ENCODE results near the gene NISCH.

Gene NISCH

DNA sequence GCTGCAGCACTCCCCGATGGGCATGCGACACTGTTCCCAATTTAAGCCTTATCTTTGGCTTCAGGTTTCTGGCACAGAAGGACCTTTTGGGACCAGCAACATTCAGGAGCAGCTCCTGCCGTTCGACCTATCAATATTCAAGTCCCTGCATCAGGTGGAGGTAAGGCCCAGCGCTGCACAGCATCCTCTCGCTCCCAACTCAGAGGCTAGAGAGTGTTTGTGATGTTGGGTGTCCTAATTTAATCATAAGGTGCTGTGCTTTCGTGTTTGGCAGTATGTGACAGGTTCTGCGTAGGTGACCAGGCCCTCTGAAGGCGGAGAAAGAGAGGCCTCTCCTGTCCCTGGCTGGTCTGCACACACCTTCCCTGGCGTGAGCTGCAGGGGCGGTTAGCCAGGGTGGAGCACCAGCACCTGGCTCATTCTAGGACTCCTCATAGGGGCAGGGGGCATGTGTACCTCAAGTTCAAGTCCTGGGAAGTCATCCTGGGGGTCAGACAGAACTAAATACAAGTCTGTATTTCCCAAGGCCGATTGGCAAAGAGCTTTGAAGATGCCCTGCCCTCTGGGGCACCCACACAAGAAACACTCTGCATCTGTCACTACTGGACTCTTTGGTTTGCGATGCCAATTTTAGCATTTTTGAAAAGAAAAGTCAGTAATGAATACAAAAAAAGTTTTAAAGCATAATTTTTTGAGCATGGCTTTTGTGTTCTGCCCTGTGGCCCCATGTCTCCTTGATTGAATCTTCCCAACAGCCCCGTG lies 17.0 kb downstream of the NISCH start:
- DNase-seq (ENCODE audit: low read depth), result no peak

DNA sequence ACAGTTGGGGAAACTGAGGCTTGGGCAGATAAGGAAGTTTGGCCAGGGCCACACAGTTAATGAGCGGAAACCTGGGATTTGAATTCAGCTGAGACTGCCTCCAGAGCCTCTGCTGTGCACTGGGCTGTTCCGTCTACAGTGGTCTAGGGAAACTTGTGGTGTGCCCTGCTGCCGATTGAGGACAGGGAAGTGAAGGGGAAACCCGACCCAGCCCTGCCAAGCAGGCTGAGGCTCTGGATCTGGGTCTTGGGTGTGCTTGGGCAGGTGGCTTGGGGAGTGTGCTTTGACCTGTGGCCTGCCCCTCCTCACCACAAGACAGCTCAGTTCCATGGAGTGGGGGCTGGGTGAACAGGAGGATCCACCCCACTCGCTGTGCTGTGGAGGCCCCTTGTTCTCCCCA lies 17.6 kb downstream of the NISCH start:
- no peak for DNase-seq (ENCODE audit: low read depth)

DNA sequence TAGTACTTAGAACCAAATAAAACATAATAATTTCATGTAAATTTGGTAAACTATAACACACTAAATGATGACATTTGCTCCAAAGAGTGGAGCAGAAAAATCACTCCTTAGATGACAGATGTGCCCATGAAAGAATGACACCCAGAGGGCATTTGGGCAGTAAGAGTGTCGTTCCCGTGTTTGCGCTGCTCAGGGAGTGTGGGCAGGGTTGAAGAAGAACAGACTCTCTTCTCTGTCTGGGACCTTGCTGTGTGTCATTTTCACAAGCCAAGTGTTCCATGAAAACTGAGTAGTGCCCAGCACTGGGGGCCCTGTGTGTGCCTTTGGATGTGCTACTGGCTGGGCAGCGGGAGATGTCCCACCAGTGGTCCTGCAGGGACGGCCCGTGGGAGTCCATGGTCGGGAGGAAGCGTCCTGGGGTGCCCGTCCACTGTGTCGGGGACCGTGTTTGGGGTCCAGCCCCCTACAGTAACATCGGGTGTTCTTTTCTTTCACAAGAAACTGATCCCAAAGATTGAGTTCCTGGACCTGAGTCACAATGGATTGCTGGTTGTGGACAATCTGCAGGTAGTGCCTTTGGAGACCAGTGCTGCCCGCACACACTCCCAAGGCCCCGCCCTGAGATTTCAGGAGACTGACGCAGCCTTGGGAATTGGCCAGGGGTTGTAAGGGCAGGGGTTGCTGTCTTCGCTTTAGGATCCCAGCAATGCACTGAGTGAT lies 21.8 kb downstream of the NISCH start:
- DNase-seq (ENCODE audit: low read depth), result no peak

DNA sequence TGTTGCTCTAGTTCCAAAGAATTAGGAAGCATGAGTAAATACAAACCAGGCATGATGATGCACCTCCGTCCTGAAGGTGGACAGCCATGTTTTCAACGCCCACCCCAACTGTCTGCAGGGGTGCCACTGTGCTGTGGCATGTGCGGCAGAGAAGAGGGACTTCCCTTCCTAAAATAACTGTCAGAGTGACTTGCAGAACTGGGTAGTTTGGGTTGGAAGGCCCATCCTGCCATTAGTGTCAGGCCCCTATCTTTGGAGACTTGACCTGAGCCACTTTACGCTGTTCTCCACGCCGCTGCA lies 22.3 kb downstream of the NISCH start:
- no peak for DNase-seq (ENCODE audit: low read depth)

DNA sequence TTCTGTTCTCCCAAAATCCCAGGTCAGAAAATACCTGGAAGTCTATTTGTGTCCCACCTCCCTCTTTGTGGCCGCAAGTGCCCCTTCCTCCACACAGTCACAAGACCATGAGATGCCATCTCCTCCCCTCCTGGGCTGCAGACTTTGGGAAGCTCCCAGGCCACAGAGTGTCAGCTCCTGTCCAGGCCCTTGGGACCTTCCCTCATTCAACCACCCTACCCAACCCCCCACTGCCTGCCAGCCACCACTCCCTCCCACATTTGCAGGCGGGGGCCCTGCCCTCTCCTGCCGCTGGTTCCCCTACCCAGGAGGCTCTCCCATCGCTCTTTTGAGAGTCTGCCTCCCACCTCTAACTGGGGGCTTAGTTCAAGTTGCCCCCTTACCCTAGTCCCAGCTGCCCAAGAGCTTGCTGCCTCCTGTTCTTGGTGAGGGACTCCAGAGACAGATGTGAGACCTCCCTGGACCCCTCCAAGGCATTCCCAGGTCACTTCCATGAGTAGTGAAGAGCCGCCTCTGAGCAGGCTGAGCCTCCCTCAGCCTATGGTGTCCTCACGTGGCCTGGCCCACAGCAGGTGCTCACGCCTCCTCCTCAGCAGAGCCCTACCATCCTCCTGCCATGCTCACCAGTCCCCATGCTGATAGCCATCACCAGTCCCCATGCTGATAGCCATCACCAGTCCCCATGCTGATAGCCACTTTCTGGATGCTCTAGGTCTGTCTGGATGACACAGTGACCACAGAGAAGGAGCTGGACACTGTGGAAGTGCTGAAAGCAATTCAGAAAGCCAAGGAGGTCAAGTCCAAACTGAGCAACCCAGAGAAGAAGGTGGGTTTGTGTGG lies 23.9 kb downstream of the NISCH start:
- no peak for DNase-seq (ENCODE audit: low read depth)

DNA sequence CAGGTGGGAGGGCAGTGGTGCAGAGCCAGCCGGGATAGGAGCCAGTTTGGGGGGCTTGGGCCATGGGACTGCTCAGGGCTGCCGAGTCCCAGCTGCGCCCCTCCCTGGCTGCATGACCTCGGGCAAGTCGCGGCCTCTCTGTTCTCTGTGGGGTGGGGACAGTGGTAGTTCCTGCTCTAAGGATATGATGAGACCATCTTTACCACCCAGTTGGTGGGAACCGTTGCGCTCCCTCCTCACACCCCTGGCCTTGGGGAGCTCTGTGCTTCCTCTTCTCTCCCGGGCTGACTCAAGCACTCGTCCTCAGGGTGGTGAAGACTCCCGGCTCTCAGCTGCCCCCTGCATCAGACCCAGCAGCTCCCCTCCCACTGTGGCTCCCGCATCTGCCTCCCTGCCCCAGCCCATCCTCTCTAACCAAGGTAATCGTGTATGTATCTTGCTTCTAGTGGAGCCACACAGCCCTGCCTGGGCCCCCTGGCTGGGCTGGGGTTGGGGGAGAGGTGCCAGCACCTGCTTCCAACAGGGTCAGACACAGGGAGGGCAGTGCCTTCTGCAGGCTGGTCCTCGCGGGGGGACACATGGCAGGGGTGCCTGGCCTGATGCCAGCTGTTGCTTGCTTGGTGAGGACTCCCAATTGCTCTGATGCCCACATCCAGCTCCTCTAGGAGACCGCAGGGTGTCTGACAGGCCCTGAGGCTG lies 24.6 kb downstream of the NISCH start:
- DNase-seq (ENCODE audit: low read depth), result no peak

DNA sequence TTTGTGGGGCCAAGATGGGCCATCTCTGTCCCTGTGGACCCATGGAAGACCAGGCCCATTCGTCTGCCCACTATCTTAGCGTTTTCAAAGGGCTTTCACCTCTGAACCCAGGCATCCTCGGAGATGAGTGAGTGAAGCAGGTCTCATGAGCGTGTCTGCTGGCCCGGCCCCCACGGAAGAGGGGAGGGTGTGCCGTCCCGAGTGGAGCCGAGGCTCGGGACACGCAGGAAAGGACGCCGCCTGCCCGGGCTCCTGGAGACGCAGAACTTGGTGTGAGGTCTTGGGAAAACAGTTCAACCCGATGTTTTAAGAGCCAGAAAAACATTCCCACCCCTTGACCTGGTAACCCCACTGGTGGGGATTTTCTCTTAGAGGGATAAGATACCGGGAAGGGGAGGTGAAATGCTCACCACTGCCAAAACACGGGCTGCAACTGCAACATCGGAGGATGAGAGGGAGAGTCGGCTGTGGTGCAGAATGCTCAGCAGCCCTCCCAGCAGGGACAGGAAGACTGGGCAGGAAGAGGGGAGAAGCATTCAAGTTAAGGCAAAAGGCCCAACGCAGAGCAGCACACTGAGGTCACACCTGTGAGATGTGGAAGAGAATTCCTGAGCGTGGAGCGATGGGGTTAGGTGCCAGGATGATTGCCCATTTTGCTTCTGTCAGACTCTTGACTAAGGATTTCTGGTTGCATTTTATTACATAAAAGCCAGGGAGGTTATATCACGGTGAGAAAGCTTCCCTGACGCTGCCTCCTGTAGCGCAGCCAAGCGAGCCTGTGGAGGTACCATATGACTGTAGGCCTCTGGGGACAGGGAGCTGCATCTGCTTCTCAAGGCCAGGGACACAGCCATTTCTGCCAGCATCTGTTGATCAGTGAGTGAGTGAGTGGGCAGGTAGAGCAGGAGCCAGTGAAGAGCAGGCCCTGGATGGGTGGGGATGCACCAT lies 25.6 kb downstream of the NISCH start:
- no peak for DNase-seq (ENCODE audit: low read depth)

DNA sequence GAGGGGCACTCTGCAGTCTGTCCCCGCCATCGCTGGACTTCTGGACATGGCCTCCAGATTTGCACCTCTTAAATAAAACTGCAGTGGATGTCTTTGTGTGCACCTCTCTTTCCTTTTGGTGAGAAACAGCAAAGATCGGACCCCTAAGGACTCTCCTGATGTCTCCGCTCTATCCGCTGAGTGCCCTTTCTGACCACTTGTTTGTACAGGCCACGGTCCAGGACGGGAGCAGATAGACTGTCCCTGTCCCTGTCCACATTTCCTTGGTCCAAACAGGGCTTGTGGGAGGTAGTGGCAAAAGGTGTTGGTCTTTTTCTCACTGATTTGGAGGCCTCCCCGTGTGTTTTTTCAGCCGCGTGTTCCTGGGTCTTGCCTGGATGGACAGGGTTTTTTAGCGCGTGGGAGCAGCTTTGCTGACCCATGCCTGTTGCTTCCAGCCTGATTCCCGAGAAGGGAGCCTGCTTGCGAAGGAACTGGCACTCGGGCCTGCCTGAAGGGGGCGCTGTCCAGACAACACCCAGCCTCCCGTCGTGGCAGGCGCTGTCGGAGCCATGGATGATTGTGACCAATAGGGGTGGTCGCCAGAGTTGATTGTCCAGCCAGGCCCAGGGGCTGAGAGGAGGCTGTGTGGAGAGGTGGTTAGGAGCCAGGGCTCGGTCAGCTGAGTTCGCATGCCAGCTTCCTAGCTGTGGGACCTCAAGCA lies 26.6 kb downstream of the NISCH start:
- DNase-seq (ENCODE audit: low read depth), result no peak

DNA sequence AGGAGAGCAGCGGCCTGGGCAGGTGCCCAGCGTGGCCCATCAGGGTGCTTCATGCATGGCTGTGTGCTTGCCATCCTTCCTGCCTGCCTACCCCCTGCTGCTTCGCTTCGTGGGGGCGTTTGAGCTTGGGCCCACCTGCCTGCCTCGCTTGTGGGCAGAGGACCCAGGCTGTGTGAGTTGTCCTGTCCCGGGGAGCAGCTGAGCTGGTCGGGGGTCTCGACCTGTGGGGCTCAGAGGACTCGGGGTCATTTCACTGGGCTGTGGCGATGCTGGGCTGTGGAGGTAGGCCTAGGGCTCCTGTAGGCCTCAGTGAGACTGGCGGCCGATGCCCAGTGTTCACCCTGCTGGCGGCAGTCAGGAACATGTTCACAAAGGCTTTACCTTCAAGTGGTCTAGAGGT lies 27.7 kb downstream of the NISCH start:
- no peak for DNase-seq (ENCODE audit: low read depth)

DNA sequence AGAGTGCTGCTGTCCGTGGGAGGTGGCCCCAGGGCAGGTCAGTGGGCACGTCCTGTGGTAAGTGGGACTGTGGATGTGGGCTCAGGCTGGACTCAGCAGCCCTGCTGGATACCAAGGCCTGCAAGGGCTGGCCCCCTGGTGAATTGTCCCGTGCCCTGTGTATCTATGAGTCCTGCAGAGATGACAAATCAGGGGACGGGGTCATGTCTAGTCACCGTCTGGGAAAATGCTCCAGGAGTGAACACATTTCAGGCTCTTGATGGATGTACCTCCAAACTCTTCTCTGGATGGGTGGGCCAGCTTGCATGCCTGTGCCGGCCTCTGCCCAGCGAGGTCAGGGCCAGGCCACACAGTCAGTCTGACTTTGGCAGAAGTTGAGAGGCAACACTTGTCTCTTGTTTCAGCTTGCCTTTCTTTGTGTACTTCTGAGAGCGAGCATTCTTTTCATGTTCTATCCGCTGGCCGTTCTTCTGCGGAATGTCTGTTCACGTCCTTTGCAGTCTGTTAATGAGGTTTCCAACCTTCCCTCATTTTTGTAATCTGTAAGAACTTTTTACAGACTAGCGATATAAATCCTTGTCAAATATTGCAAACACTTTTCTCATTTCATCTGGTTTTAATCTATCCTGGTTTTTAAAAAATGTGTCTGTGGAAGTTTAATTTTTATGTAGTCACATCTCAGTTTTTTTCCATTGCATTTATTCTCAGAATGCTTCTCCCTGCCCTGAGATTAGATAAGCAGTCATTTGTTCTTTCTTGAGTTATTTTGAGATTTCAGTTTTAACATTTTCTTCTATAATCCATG lies 28.4 kb downstream of the NISCH start:
- peak; percentile 72 for DNase-seq (ENCODE audit: low read depth)

DNA sequence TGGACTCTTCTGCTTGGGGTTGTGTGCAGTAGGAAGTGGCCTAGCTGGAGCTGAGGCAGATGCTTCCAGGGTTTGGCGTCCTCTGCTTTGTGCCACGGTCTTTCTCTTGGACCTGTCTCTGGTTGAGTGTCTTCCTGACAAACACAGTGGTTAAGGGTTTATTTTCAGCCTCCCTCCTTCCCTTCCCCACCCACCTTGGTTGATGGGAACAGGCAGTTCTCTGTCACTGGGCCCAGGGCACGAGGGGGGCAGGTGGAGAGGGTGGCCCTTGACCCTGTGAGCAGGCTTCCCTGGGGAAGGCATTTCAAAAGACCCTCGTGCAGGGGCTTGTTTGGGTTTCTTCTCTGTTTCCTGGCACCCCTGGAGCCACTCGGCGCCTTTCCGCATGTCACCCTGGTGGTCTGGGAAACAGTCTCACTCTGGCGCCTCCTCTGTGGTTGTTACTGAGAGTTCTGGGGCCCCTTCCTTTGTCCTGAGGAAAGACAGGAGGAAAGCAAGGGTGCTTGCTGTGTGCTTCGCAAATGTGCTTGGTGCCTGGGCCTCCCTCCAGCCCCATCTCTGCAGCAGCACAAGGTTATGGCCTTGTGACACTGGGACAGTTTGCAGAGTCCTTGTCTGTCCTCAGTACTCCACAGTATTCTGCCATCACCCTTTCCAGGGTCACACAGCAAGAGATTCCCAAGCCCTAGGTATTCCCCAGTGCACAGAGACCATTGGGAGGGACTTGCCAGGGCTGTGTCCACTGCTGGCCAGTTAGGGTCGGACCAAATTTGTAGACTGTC lies 29.5 kb downstream of the NISCH start:
- DNase-seq (ENCODE audit: low read depth), result no peak

DNA sequence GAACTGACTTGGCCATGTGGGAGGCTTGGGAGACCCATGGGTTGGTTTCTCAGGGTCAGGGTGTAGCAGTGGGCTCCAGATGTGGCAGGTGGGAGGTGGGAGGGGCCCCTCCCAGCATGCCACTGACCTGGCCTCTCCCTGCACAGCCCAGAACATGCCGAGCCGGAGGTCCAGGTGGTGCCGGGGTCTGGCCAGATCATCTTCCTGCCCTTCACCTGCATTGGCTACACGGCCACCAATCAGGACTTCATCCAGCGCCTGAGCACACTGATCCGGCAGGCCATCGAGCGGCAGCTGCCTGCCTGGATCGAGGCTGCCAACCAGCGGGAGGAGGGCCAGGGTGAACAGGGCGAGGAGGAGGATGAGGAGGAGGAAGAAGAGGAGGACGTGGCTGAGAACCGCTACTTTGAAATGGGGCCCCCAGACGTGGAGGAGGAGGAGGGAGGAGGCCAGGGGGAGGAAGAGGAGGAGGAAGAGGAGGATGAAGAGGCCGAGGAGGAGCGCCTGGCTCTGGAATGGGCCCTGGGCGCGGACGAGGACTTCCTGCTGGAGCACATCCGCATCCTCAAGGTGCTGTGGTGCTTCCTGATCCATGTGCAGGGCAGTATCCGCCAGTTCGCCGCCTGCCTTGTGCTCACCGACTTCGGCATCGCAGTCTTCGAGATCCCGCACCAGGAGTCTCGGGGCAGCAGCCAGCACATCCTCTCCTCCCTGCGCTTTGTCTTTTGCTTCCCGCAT lies 31.8 kb downstream of the NISCH start:
- DNase-seq (ENCODE audit: low read depth), result no peak

DNA sequence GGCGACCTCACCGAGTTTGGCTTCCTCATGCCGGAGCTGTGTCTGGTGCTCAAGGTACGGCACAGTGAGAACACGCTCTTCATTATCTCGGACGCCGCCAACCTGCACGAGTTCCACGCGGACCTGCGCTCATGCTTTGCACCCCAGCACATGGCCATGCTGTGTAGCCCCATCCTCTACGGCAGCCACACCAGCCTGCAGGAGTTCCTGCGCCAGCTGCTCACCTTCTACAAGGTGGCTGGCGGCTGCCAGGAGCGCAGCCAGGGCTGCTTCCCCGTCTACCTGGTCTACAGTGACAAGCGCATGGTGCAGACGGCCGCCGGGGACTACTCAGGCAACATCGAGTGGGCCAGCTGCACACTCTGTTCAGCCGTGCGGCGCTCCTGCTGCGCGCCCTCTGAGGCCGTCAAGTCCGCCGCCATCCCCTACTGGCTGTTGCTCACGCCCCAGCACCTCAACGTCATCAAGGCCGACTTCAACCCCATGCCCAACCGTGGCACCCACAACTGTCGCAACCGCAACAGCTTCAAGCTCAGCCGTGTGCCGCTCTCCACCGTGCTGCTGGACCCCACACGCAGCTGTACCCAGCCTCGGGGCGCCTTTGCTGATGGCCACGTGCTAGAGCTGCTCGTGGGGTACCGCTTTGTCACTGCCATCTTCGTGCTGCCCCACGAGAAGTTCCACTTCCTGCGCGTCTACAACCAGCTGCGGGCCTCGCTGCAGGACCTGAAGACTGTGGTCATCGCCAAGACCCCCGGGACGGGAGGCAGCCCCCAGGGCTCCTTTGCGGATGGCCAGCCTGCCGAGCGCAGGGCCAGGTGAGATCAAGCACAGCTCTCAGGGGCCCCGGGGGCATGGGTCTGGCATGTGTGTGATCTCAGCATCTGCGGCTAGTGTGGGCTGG lies 32.6 kb downstream of the NISCH start:
- no peak for DNase-seq (ENCODE audit: low read depth)

DNA sequence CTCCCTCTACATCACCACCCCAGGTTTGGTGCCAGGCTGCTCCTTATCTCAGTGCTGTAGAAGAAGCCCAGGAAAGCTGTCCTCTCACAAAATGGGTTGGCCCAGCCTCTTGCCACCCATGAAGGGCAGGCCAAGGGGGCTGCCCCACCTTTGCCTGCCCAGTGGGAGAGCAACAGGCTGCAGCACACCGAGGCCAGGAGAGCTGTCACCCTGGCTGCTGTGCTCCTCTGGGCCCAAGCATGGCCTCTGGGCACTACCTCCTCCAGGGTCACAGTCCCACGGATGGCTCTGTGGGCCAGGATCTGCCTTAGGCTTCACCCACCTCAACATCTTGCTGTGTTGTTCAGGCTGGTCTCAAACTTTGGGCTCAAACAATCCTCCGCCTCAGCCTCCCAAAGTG lies 33.3 kb downstream of the NISCH start:
- DNase-seq (ENCODE audit: low read depth), result no peak

DNA sequence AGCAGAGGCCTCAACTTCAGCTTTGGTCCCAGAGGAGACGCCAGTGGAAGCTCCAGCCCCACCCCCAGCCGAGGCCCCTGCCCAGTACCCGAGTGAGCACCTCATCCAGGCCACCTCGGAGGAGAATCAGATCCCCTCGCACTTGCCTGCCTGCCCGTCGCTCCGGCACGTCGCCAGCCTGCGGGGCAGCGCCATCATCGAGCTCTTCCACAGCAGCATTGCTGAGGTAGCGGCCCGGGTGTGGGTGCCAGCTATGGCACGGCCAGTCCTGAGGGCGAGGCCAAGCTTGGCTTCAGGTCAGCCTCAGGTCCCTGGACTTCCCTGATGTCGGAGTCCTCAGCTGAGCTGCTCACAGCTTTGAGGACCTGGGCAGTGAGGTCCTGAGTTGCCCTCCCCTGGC lies 34.0 kb downstream of the NISCH start:
- no peak for DNase-seq (ENCODE audit: low read depth)

DNA sequence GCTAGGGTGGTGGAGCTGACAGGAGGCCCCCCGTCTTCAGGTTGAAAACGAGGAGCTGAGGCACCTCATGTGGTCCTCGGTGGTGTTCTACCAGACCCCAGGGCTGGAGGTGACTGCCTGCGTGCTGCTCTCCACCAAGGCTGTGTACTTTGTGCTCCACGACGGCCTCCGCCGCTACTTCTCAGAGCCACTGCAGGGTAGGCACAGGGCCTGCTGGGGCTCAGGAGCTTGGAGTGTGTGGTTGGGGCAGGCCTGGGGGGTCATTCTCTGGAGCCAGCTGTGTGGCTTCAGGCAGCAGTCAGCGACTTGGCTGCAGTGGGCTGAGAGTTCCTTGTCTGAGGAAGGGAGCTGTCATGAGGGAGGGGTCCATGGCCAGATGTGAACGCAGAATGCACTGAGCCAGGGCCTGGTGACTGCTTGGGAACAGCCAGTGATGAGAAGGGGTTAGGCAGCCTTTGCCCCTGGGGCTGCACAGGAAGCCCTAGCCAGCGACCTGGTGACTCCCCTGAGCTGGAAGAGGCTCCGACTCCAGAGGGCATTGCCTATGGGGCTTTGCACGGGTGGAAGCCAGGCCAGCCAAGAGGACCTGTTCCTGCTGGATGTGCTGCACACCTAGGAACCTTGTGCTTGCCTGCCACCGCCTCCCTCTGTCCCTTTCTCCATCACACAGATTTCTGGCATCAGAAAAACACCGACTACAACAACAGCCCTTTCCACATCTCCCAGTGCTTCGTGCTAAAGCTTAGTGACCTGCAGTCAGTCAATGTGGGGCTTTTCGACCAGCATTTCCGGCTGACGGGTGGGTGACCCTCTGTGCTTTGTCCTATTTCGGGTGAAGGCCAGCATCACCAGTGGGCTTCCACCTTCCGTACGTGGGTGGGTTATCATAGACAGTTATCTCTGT lies 34.9 kb downstream of the NISCH start:
- DNase-seq (ENCODE audit: low read depth), result no peak
